A549 (cell line): ENCODE results near the gene WDHD1.

ENCODE experiments used
- EP300 ChIP-seq, 2 experiments: fragments of >200 bp; sonication (Bioruptor Twin); formaldehyde crosslinking; IDR thresholded peaks; 2 replicates in 1 of 2; 3 replicates in 1 of 2; pipeline ENCODE4 v1.6.1; 2016 to 2017
- KDM1A ChIP-seq: fragments of 200-600 bp; sonication (generic); IDR thresholded peaks from 2 replicates; pipeline ENCODE4 v1.6.1; 2016; ENCODE audit warnings: low read depth, mild to moderate bottlenecking
- POLR2A ChIP-seq: IDR thresholded peaks from 2 replicates; pipeline ENCODE4 v1.6.1; 2012; ENCODE audit warnings: mild to moderate bottlenecking, low read length
- RAD21 ChIP-seq, 2 experiments: fragments of >200 bp in 1 of 2; sonication (Bioruptor Twin) in 1 of 2; formaldehyde crosslinking in 1 of 2; IDR thresholded peaks in 1 of 2; conservative IDR thresholded peaks in 1 of 2; 2 replicates in 1 of 2; 3 replicates in 1 of 2; pipeline ENCODE4 v1.6.1; 2012 to 2018; ENCODE audit warnings: inconsistent platforms in 1 of 2
- ZSCAN20 ChIP-seq: fragments of 250-450 bp; sonication (Bioruptor Pico); IDR thresholded peaks from 2 replicates; pipeline ENCODE4 v1.8.0; 2022; ENCODE audit warnings: mild to moderate bottlenecking, moderate library complexity
- TF ChIP-seq, protein P1 (sequence below): fragments of >200 bp; sonication (Bioruptor Twin); formaldehyde crosslinking; IDR thresholded peaks from 3 replicates; pipeline ENCODE4 v1.5.1; 2016
- TF ChIP-seq, protein P2 (sequence below): fragments of 200-600 bp; sonication (generic); IDR thresholded peaks from 2 replicates; pipeline ENCODE4 v1.6.1; 2016; ENCODE audit warnings: antibody characterized with exemption, mild to moderate bottlenecking, moderate library complexity
- TF ChIP-seq, protein P3 (sequence below): fragments of >200 bp; sonication (Bioruptor Twin); formaldehyde crosslinking; IDR thresholded peaks from 3 replicates; pipeline ENCODE4 v1.6.1; 2016
- TF ChIP-seq, protein P4 (sequence below): IDR thresholded peaks from 2 replicates; pipeline ENCODE4 v1.6.1; 2012
- TF ChIP-seq, protein P5 (sequence below): fragments of 250-450 bp; sonication (Bioruptor Pico); IDR thresholded peaks from 2 replicates; pipeline ENCODE4 v1.5.0; 2021; ENCODE audit warnings: mild to moderate bottlenecking, moderate library complexity, borderline replicate concordance

DNA sequence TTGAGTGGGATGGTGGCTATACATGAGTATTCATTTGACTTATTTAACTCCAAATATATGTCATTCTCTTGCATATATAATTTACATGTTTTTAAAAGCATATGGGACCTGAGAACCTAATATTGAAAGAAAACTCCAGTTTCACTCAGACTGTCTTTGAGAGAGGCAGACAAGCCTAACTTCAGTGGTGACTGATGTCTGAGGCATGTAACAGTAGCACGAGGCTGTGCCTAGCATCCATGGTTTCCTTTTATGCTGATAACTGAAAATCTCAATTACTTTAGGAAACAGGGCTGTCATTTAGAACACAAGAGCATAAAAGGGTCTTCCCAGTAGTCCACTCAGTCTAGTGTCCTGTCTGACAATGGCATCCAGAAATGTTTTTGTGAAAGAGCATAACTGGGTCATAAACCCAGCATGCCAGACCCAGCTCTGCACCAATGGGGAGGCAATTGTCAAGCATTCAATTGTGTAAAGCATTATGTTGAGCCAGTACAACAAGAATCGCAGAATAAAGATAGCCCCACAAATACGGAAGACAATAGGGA lies 48.8 kb upstream of the WDHD1 start:
- TF ChIP-seq, protein P1, sequence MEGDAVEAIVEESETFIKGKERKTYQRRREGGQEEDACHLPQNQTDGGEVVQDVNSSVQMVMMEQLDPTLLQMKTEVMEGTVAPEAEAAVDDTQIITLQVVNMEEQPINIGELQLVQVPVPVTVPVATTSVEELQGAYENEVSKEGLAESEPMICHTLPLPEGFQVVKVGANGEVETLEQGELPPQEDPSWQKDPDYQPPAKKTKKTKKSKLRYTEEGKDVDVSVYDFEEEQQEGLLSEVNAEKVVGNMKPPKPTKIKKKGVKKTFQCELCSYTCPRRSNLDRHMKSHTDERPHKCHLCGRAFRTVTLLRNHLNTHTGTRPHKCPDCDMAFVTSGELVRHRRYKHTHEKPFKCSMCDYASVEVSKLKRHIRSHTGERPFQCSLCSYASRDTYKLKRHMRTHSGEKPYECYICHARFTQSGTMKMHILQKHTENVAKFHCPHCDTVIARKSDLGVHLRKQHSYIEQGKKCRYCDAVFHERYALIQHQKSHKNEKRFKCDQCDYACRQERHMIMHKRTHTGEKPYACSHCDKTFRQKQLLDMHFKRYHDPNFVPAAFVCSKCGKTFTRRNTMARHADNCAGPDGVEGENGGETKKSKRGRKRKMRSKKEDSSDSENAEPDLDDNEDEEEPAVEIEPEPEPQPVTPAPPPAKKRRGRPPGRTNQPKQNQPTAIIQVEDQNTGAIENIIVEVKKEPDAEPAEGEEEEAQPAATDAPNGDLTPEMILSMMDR, result no peak
- TF ChIP-seq ZSCAN20 (no peak), POLR2A (no peak), RAD21 (conservative IDR thresholded peaks at IDR 0.05 in 1 of 2, IDR thresholded peaks at IDR 0.05 in 1 of 2) (no peak), EP300 (IDR thresholded peaks at IDR 0.05) (no peak), KDM1A (no peak)
- TF ChIP-seq, protein P2, sequence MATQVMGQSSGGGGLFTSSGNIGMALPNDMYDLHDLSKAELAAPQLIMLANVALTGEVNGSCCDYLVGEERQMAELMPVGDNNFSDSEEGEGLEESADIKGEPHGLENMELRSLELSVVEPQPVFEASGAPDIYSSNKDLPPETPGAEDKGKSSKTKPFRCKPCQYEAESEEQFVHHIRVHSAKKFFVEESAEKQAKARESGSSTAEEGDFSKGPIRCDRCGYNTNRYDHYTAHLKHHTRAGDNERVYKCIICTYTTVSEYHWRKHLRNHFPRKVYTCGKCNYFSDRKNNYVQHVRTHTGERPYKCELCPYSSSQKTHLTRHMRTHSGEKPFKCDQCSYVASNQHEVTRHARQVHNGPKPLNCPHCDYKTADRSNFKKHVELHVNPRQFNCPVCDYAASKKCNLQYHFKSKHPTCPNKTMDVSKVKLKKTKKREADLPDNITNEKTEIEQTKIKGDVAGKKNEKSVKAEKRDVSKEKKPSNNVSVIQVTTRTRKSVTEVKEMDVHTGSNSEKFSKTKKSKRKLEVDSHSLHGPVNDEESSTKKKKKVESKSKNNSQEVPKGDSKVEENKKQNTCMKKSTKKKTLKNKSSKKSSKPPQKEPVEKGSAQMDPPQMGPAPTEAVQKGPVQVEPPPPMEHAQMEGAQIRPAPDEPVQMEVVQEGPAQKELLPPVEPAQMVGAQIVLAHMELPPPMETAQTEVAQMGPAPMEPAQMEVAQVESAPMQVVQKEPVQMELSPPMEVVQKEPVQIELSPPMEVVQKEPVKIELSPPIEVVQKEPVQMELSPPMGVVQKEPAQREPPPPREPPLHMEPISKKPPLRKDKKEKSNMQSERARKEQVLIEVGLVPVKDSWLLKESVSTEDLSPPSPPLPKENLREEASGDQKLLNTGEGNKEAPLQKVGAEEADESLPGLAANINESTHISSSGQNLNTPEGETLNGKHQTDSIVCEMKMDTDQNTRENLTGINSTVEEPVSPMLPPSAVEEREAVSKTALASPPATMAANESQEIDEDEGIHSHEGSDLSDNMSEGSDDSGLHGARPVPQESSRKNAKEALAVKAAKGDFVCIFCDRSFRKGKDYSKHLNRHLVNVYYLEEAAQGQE, result no peak
- TF ChIP-seq, protein P3, sequence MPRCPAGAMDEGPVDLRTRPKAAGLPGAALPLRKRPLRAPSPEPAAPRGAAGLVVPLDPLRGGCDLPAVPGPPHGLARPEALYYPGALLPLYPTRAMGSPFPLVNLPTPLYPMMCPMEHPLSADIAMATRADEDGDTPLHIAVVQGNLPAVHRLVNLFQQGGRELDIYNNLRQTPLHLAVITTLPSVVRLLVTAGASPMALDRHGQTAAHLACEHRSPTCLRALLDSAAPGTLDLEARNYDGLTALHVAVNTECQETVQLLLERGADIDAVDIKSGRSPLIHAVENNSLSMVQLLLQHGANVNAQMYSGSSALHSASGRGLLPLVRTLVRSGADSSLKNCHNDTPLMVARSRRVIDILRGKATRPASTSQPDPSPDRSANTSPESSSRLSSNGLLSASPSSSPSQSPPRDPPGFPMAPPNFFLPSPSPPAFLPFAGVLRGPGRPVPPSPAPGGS, result no peak
- TF ChIP-seq, protein P4, sequence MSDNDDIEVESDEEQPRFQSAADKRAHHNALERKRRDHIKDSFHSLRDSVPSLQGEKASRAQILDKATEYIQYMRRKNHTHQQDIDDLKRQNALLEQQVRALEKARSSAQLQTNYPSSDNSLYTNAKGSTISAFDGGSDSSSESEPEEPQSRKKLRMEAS, result no peak
- TF ChIP-seq, protein P5, sequence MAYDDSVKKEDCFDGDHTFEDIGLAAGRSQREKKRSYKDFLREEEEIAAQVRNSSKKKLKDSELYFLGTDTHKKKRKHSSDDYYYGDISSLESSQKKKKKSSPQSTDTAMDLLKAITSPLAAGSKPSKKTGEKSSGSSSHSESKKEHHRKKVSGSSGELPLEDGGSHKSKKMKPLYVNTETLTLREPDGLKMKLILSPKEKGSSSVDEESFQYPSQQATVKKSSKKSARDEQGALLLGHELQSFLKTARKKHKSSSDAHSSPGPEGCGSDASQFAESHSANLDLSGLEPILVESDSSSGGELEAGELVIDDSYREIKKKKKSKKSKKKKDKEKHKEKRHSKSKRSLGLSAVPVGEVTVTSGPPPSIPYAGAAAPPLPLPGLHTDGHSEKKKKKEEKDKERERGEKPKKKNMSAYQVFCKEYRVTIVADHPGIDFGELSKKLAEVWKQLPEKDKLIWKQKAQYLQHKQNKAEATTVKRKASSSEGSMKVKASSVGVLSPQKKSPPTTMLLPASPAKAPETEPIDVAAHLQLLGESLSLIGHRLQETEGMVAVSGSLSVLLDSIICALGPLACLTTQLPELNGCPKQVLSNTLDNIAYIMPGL, result no peak
